Ureter (tissue), 1 donor: ENCODE results near the gene RTL5. TPM values are rescaled to one million over a fixed set of nuclear protein-coding genes. Genes with fewer than 3 reads are reported as not detected.

Source experiments
- total RNA-seq: library from RNA; stranded (reverse); gene quantifications from one replicate; pipeline ENCODE4 v1.2.4, GENCODE V29; 2023
- donor health status: DM: yes; HTN: yes; CAD: no.

Gene RTL5
- total RNA-seq, 1 donor from 2014 or later: 9.8 TPM

Other genes starting within 250 kb of the RTL5 start
- 14.6 TPM for gene NHSL2, start 221.1 kb downstream of the RTL5 start, total RNA-seq
- gene PIN4, start 49.8 kb upstream of the RTL5 start, total RNA-seq: 13.4 TPM
- 0.26 TPM for gene ERCC6L, start 107.1 kb upstream of the RTL5 start, total RNA-seq
- gene RPS4X, start 145.3 kb upstream of the RTL5 start, total RNA-seq: 1,737 TPM
- not detected for gene CITED1, start 174.0 kb upstream of the RTL5 start, total RNA-seq